K562 (cell line): ENCODE measurements around the gene ID1. TPM values are rescaled to one million over a fixed set of nuclear protein-coding genes. Genes with fewer than 3 reads are reported as not detected.

ENCODE experiments used
- BHLHE40 ChIP-seq: IDR thresholded peaks from 2 replicates; pipeline ENCODE4 v1.6.1; 2011; ENCODE audit warnings: low read length, improper control_type of control experiment
- BRD9 ChIP-seq: fragments of 450-650 bp; IDR thresholded peaks from 2 replicates; pipeline ENCODE4 v1.6.1; 2018; ENCODE audit warnings: low read depth; ENCODE audit not compliant: partially characterized antibody
- CREB1 ChIP-seq, 2 experiments: sonication (generic) in 1 of 2; formaldehyde crosslinking in 1 of 2; IDR thresholded peaks; 2 replicates each; pipeline versions ENCODE4 v1.6.1 to v1.8.0; 2012 to 2022; ENCODE audit warnings: inconsistent platforms in 1 of 2, mild to moderate bottlenecking in 1 of 2, missing genetic modification reagents in 1 of 2, moderate library complexity in 1 of 2
- KAT7 ChIP-seq: sonication (generic); formaldehyde crosslinking; IDR thresholded peaks from 2 replicates; pipeline ENCODE4 v1.8.0; 2022; ENCODE audit warnings: missing genetic modification reagents, mild to moderate bottlenecking, borderline replicate concordance
- polyA plus RNA-seq, 8 experiments: library from polyadenylated mRNA; depleted of rRNA in 4 of 8; stranded (reverse) in 5 of 8; unstranded in 3 of 8; fragments of >200 nt; fragmentation: Nextera tagmentation in 2 of 8; fragmentation: Illumina TruSeq in 1 of 8; extraction: Ambion mirVana in 2 of 8; extraction: Trizol in 1 of 8; gene quantifications; 2 replicates each; pipeline versions ENCODE4 v1.2.1 to v1.2.3, GENCODE V29; 2011 to 2014; ENCODE audit warnings: inconsistent platforms in 1 of 8, missing spikeins in 1 of 8
- total RNA-seq, 7 experiments: library from RNA; depleted of rRNA in 6 of 7; stranded (reverse); fragments of >200 nt in 6 of 7; fragmentation: Illumina TruSeq in 2 of 7; extraction: Trizol in 2 of 7; gene quantifications; 2 replicates each; pipeline versions ENCODE4 v1.2.1 to v1.2.3, GENCODE V29; 2011 to 2021; ENCODE audit warnings: low replicate concordance in 1 of 7
- TF ChIP-seq, protein P1 (sequence below), 2 experiments: fragments of 450-650 bp; IDR thresholded peaks; 2 replicates each; pipeline ENCODE4 v1.6.1; 2016; ENCODE audit warnings: mild to moderate bottlenecking in 2 of 2, borderline replicate concordance in 1 of 2, low read depth in 1 of 2, moderate library complexity in 1 of 2
- TF ChIP-seq, protein P2 (sequence below), 2 experiments: fragments of 450-650 bp in 1 of 2; sonication (generic) in 1 of 2; formaldehyde crosslinking in 1 of 2; IDR thresholded peaks; 2 replicates each; pipeline versions ENCODE4 v1.7.1 to v1.9.0; 2016 to 2022; ENCODE audit warnings: inconsistent platforms in 1 of 2, mild to moderate bottlenecking in 1 of 2, missing genetic modification reagents in 1 of 2

Gene ID1
- total and polyA plus RNA-seq, 9 of the 15 experiments (the other 6 are each of a cell fraction or from before 2014, with no cell fraction given), result 1.4 to 358 (median 65.0) TPM

DNA sequence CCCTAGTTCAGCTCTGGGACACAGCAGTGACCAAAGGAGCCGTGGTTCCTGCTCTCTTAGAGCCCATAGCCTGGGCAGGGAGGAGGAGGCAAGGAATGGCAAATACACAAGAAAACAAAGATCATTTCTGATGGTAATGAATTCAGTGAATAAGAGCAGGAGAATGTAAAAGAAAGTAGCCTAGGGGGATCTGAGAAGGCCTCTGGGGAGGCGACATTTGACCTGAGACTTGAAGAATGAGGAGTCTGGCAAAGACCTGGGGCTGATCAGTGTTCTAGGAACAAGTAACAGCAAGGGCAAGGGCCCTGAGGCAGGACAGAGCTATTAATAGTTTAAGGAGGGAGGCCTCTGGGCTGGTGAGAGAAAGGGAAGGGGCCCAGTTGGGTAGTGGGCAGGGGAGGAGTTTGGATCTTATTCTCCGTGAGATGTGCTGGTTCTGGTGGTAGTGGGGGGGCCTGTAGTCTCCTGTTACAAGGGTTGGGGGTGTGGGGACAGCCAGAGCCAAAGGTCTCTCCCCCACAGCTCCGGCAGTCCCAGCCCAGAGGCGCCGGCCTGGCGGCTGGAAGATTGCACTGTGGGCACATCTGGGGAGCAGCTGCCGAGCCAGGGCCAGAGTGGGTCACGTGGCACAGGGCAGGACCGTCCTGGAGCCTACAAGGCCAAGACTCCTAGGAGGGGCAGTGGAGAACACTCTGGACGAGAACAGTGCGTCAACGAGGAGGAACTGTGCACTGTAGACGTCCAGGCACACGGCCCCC, 9.3 kb upstream of the ID1 start (continued):
- TF ChIP-seq, protein P1, sequence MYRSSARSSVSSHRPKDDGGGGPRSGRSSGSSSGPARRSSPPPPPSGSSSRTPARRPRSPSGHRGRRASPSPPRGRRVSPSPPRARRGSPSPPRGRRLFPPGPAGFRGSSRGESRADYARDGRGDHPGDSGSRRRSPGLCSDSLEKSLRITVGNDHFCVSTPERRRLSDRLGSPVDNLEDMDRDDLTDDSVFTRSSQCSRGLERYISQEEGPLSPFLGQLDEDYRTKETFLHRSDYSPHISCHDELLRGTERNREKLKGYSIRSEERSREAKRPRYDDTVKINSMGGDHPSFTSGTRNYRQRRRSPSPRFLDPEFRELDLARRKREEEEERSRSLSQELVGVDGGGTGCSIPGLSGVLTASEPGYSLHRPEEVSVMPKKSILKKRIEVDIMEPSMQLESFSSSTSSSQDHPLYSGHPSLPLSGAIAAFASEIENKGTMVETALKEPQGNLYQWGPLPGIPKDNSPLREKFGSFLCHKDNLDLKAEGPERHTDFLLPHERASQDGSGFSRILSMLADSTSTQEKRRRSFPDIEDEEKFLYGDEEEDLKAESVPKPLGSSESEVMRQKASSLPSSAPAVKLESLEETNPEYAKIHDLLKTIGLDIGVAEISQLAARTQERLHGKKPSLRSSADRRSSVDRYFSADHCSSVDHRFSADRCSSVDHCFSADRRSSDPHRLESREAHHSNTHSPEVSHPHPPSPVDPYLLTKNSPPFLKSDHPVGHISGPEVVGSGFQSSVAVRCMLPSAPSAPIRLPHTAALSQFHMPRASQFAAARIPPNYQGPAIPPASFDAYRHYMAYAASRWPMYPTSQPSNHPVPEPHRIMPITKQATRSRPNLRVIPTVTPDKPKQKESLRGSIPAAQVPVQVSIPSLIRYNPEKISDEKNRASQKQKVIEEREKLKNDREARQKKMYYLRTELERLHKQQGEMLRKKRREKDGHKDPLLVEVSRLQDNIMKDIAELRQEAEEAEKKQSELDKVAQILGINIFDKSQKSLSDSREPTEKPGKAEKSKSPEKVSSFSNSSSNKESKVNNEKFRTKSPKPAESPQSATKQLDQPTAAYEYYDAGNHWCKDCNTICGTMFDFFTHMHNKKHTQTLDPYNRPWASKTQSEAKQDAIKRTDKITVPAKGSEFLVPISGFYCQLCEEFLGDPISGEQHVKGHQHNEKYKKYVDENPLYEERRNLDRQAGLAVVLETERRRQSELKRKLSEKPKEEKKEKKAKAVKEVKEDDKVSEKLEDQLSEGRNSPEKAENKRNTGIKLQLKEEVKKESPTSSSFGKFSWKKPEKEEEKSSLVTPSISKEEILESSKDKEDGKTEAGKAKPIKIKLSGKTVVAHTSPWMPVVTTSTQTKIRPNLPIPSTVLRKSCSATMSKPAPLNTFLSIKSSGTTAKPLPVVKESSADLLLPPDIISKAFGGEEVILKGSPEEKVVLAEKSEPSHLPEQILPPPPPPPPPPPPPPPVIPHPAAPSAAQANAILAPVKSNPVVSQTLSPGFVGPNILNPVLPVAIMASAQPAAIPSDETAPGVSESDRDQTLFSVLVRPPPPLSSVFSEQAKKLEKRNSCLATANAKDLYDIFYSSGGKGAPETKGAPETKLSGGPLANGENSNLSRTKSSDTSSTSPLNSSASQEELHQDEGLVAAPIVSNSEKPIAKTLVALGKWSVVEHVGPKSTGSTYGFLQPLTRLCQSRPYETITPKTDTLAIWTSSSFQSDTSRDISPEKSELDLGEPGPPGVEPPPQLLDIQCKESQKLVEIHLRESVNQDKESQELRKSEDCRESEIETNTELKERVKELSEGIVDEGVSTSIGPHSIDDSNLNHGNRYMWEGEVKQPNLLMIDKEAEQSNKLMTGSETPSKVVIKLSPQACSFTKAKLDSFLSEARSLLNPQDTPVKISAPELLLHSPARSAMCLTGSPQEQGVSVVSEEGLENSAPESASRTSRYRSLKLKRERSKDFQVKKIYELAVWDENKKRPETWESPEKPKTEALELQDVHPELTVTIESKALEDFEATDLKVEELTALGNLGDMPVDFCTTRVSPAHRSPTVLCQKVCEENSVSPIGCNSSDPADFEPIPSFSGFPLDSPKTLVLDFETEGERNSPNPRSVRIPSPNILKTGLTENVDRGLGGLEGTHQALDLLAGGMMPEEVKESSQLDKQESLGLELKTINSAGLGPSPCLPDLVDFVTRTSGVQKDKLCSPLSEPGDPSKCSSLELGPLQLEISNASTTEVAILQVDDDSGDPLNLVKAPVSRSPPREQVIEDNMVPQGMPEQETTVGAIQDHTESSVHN (IDR thresholded peaks at IDR 0.05; ENCODE audit: borderline replicate concordance in 1 of 2, low read depth in 1 of 2), result no peak
- TF ChIP-seq BHLHE40, result peak; percentile 22
- TF ChIP-seq, protein P2, sequence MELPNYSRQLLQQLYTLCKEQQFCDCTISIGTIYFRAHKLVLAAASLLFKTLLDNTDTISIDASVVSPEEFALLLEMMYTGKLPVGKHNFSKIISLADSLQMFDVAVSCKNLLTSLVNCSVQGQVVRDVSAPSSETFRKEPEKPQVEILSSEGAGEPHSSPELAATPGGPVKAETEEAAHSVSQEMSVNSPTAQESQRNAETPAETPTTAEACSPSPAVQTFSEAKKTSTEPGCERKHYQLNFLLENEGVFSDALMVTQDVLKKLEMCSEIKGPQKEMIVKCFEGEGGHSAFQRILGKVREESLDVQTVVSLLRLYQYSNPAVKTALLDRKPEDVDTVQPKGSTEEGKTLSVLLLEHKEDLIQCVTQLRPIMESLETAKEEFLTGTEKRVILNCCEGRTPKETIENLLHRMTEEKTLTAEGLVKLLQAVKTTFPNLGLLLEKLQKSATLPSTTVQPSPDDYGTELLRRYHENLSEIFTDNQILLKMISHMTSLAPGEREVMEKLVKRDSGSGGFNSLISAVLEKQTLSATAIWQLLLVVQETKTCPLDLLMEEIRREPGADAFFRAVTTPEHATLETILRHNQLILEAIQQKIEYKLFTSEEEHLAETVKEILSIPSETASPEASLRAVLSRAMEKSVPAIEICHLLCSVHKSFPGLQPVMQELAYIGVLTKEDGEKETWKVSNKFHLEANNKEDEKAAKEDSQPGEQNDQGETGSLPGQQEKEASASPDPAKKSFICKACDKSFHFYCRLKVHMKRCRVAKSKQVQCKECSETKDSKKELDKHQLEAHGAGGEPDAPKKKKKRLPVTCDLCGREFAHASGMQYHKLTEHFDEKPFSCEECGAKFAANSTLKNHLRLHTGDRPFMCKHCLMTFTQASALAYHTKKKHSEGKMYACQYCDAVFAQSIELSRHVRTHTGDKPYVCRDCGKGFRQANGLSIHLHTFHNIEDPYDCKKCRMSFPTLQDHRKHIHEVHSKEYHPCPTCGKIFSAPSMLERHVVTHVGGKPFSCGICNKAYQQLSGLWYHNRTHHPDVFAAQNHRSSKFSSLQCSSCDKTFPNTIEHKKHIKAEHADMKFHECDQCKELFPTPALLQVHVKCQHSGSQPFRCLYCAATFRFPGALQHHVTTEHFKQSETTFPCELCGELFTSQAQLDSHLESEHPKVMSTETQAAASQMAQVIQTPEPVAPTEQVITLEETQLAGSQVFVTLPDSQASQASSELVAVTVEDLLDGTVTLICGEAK (IDR thresholded peaks at IDR 0.05), result no peak
- TF ChIP-seq, protein P2 (CRISPR knock-in tag; IDR thresholded peaks at IDR 0.05), result no peak
- TF ChIP-seq CREB1 (IDR thresholded peaks at IDR 0.05), result no peak
- TF ChIP-seq CREB1 (CRISPR knock-in tag; IDR thresholded peaks at IDR 0.05), result no peak
- TF ChIP-seq BRD9, result peak; percentile 91
- no peak for TF ChIP-seq KAT7 (CRISPR knock-in tag)
